ENCODE data around the gene NEURL1.
A peak's percentile ranks its signal among the peaks of the same experiment; 100 is the strongest.

NEURL1 gene

DNA sequence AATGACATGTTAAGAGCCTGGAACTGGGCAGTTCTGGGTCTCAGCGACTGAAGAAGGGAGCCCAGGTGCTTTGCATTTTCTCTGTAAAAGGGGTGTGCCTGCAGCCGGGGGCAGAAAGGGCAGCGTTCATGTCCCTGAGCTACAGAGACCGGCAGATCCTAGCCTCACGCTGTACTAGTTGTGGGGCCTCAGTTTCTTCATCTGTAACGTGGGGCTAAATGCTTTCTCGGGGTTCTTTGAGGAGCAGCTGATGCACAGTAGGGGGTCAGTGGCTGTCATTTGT, 79.6 kb downstream of the NEURL1 start:
- TF ChIP-seq, protein P1, sequence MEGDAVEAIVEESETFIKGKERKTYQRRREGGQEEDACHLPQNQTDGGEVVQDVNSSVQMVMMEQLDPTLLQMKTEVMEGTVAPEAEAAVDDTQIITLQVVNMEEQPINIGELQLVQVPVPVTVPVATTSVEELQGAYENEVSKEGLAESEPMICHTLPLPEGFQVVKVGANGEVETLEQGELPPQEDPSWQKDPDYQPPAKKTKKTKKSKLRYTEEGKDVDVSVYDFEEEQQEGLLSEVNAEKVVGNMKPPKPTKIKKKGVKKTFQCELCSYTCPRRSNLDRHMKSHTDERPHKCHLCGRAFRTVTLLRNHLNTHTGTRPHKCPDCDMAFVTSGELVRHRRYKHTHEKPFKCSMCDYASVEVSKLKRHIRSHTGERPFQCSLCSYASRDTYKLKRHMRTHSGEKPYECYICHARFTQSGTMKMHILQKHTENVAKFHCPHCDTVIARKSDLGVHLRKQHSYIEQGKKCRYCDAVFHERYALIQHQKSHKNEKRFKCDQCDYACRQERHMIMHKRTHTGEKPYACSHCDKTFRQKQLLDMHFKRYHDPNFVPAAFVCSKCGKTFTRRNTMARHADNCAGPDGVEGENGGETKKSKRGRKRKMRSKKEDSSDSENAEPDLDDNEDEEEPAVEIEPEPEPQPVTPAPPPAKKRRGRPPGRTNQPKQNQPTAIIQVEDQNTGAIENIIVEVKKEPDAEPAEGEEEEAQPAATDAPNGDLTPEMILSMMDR (conservative IDR thresholded peaks at IDR 0.05): no peak
- H3K27ac ChIP-seq: no peak overlapping the region

DNA sequence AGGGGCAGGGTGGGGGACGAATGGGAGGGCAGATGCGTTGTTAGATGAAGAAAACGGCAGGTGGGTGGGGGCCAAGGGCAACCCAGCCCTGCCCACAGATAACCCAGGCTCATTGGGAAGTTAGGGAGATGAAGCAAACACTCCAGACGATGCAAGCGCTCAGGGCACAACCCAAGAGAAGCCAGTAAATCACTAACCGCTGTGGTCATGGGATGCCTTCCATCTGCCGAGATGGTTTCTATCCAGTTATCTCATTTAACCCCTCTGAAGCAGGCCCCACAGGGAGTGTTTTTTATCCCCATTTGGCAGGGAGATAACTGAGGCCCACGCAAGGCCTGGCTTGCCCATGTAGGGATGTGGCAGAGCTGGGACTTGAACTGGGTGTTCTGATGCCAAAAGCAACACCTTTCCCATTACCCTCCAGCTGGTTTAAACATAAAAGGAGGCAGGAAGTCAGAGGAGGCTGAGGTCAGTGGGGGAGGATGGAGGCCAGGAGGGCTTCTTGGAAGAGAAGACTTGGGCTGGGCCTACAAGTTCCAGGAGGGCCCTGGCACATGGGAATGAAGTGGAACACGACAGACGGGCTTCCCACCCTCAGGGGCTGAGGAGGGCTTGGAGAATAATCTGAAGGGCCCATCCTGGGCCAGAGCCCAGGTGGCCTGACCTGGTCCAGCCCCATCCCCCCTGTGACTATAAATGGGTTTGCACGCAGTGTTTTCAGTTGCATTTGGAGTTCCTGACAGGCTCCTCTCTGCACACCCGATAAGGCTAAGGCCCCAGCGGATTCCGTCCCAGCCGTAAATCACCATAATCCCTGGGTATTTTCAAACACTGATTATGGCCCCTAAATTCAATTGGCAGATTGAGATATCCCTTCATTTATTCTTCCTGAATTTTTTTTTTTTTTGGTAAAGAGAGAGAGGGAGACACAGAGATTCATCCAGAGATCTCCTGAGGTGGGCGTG, 80.9 kb downstream of the NEURL1 start:
- H3K27ac ChIP-seq: no peak overlapping the region
- TF ChIP-seq, protein P1 (conservative IDR thresholded peaks at IDR 0.05): no peak

DNA sequence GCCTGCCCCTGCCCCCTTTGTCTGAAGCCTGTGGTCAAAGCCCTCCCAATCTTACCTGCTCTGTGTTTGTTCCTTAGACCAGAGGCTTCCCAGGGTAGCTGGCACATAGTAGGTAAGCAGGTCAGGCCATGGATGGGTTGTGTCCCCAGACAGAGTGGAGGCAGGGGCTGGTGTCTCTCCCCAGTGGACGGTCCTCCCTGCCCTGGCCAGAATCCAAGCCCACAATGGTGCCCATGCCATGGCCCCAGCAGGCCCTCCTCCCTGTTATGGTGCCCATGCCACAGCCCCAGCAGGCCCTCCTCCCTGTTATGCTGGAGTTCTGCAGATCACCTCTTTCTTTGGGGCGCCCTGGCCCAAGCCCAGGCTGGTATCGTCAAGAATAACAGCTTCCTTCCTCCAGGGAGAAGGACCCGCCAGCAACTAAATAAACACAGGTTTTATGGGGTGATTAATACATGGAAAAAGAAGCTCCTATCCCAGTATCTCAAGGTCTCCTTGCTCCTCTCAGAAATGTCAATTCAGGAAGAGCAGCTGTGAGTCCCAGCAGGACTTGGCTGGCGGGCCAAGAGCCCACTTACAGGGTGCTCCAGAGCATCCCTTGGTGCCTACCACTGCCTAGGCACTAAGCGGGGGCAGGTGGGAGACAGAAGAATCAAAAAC, 82.0 kb downstream of the NEURL1 start:
- TF ChIP-seq, protein P1 (conservative IDR thresholded peaks at IDR 0.05): no peak
- H3K27ac ChIP-seq: peak overlapping the region; percentile 90

DNA sequence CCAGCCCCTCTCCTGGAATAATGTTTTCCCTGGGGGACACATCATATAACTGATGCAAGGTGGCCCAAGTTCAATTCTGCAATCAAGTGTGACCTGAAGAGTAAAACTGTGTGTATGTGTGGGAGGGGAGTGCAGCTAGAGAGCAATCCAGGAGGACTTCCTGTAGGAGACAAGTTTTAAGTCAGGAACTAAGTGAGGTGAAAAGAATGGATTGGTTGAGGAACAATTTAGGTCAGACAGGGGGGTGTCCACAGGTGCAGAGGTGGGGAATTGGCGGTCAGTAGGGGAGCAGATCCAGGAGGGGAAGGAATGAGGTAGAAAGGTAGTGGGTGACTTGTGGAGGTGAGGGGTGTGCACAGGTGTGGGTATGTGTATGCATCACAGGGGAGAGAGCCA, 82.6 kb downstream of the NEURL1 start:
- TF ChIP-seq, protein P1 (conservative IDR thresholded peaks at IDR 0.05): no peak
- H3K27ac ChIP-seq: peak overlapping the region; percentile 90

DNA sequence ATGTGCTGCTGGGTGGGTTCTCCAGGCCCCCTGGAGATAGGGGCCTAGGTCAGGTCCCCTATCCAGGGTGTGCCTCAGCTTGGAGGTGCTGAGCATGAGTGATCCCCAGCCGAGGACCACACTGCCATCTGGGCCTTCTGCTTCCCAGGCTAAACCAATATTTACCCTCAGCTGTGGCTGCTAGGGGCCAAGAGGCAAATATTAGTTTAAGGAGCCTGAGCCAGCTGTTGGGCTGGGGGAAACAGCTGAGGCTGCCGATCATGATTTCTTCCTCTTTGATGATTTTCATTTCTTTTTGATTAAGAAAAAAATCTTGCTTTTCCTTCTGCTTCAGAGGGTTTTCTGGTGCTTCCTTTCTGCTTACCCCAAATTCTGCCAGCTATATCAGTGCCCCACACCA, 83.4 kb downstream of the NEURL1 start:
- TF ChIP-seq, protein P1 (conservative IDR thresholded peaks at IDR 0.05): no peak
- peak overlapping the region; percentile 90 for H3K27ac ChIP-seq

DNA sequence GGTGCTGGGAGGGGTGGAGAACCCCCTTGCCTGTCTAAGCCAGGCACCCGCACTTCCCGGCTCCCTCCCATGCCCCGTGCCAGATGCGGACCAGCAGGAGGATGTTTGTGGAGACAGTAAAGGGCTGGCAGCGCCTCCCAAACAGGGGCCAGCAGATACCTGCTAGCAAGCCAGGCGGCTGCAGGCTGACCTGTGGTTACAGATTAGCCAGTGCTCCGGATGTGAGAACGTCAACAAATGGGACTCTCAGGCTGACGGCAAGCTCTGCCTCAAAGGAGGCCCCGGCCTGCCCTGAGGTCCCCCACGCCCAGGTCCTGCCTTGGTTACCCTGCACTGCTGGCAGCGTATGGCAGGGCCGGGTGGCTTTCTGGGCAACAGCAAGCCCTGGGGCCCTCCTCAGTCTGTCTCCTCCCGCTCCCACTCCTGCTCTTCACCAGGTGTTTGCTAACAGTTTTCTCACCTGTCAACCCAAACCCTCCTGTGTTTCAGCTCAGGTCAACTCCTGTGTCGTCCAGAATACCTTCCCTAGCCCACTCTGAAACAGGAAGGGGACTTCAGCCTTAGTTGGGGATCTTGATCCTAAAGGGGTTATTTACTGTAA, 85.4 kb downstream of the NEURL1 start:
- peak overlapping the region; percentile 90 for H3K27ac ChIP-seq
- TF ChIP-seq, protein P1 (conservative IDR thresholded peaks at IDR 0.05): no peak

DNA sequence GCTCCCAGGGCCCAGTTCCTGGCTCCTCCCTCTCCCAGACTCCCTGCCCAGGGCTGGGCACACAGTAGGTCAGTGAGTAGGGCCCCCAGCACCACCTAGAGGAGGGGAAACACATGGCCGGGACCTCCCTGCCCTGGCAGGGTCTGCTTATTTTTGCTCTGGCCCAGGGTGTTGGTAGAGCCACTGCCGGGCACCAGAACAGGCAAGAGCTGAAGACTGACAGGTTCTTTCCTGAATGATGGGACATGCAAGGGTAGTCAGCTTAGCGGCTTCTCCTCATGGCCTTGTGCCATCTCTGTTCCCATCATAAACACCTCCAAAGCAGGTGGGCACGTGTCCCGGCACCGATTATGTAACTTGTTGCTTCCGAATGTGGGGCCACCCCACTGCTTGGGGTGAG, 86.5 kb downstream of the NEURL1 start:
- peak overlapping the region; percentile 90 for H3K27ac ChIP-seq
- TF ChIP-seq, protein P1 (conservative IDR thresholded peaks at IDR 0.05): no peak

Data from VCaP (cell line).